OCI-LY1 (cell line): ENCODE results near the gene B3GLCT.

ENCODE experiments used
- H2AFZ ChIP-seq: fragments of 200-600 bp; sonication (generic), shearing (Covaris generic); 2 replicates; pipeline ENCODE4 v1.6.0; 2014; ENCODE audit warnings: antibody characterized with exemption, mild to moderate bottlenecking, low read length
- H3F3A ChIP-seq: fragments of 200-600 bp; sonication (generic), shearing (Covaris generic); 2 replicates; pipeline ENCODE4 v1.6.0; 2014; ENCODE audit warnings: mild to moderate bottlenecking, antibody characterized with exemption, low read length, moderate library complexity; ENCODE audit not compliant: insufficient read depth
- H3K27ac ChIP-seq: fragments of 200-600 bp; sonication (generic); 2 replicates; pipeline ENCODE4 v1.5.1; 2014; ENCODE audit warnings: low read length, mixed run types, mild to moderate bottlenecking, low read depth; ENCODE audit not compliant: poor library complexity, severe bottlenecking
- H3K27me3 ChIP-seq: fragments of 200-600 bp; sonication (generic); 2 replicates; pipeline ENCODE4 v1.6.0; 2014; ENCODE audit warnings: antibody characterized with exemption, mild to moderate bottlenecking, low read length, moderate library complexity; ENCODE audit not compliant: insufficient read depth
- H3K36me3 ChIP-seq: fragments of 200-600 bp; sonication (generic); 2 replicates; pipeline ENCODE4 v1.6.1; 2014; ENCODE audit warnings: mild to moderate bottlenecking, antibody characterized with exemption, low read length, moderate library complexity, mixed read lengths; ENCODE audit not compliant: insufficient read depth
- H3K4me1 ChIP-seq: fragments of 200-600 bp; sonication (generic); 2 replicates; pipeline ENCODE4 v1.5.1; 2014; ENCODE audit warnings: mild to moderate bottlenecking, low read length, moderate library complexity; ENCODE audit not compliant: insufficient read depth, severe bottlenecking
- H3K4me2 ChIP-seq: fragments of 200-600 bp; sonication (generic), shearing (Covaris generic); 2 replicates; pipeline ENCODE4 v1.6.1; 2014; ENCODE audit warnings: low read length
- H3K4me3 ChIP-seq: fragments of 200-600 bp; sonication (generic); 2 replicates; pipeline ENCODE4 v1.5.1; 2014; ENCODE audit warnings: low read length, low read depth, mild to moderate bottlenecking, mixed read lengths; ENCODE audit not compliant: poor library complexity, severe bottlenecking
- H3K79me2 ChIP-seq: fragments of 200-600 bp; shearing (Covaris generic); 2 replicates; pipeline ENCODE4 v1.6.1; 2016; ENCODE audit warnings: mixed run types, low read length, mixed read lengths; ENCODE audit not compliant: insufficient read depth
- H3K9ac ChIP-seq: fragments of 200-600 bp; sonication (generic), shearing (Covaris generic); 2 replicates; pipeline ENCODE4 v1.6.1; 2014; ENCODE audit warnings: mild to moderate bottlenecking, low read length, mixed read lengths
- H3K9me2 ChIP-seq: fragments of 200-600 bp; sonication (generic), shearing (Covaris generic); 2 replicates; pipeline ENCODE4 v1.6.1; 2014; ENCODE audit warnings: low read depth, mild to moderate bottlenecking, low read length, mixed read lengths
- H3K9me3 ChIP-seq: fragments of 200-600 bp; shearing (Covaris generic); 2 replicates; pipeline ENCODE4 v1.6.1; 2014; ENCODE audit warnings: low read length, mixed read lengths
- H4K20me1 ChIP-seq: fragments of 200-600 bp; sonication (generic), shearing (Covaris generic); 2 replicates; pipeline ENCODE4 v1.6.0; 2016; ENCODE audit warnings: mild to moderate bottlenecking, low read length; ENCODE audit not compliant: insufficient read depth
- EZH2 ChIP-seq: fragments of 200-600 bp; sonication (generic), shearing (Covaris generic); IDR thresholded peaks from 2 replicates; pipeline ENCODE4 v1.8.0; 2017; ENCODE audit warnings: borderline replicate concordance, mixed run types, mild to moderate bottlenecking, antibody characterized with exemption, low read length, moderate library complexity, mixed read lengths
- TF ChIP-seq, protein P1 (sequence below): fragments of 200-600 bp; sonication (generic), shearing (Covaris generic); IDR thresholded peaks from 2 replicates; pipeline ENCODE4 v1.5.1; 2017; ENCODE audit warnings: mild to moderate bottlenecking, antibody characterized with exemption, low read length, moderate library complexity, mixed read lengths

Gene B3GLCT

DNA sequence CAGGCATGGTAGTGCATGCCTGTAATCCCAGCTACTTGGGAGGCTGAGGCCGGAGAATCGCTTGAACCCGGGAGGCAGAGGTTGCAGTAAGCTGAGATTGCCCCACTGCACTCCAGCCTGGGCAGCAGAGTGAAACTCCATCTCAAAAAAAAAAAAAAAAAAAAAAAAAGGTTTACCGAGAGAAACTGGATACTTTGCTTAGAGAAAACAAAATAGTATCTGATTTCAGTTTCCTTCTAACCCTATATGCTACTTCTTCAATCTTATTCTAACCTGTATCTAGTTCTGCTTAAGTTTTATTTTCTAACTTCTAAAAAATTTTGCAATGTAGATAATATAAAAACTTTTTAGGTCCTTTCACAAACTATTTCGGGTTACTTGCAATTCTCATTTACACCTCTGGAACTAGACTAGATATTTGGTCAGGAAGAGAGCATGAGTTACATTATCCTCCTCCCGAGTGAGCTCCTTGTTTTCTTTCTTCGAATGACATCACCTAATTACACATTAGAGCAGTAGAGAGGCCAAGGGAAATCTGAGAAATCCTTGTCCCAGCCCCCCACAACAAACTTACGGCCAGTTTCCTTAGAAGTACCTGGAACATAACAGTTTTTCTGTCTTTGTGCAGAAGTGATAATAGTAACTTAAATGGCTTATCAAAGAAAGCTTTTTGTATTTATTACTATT, 128.9 kb downstream of the B3GLCT start:
- H3K4me2 ChIP-seq: no peak overlapping the region
- no peak for TF ChIP-seq EZH2
- no peaks in the 10 kb centered on the region for H3K9me3 ChIP-seq

DNA sequence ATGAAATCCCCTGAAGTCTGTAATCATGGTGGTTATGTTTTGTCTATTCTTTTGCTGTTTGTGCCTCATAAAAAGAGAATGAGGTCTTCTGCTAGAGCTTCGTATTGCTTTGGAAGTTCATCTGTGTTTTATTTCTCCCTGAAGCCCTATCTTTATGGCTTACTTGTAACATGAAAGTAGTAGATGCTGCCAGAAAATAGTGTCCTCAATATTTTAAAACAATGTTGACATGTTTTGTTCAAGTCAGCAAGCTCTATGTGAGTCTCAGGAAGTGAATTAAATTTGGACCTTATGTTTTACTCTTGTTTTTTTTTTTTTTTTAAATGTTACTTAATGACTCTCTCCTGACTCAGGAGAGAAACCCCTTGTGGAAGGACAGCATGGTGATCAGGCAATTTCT, 130.5 kb downstream of the B3GLCT start:
- Histone ChIP-seq H2AFZ (no peak overlapping the region), H3K4me1 (peaks cover 21% of the 10 kb centered on the region), H3K9ac (no peak overlapping the region), H3K4me2 (no peak overlapping the region), H4K20me1 (no peaks in the 10 kb centered on the region), H3K36me3 (no peaks in the 10 kb centered on the region), H3K27me3 (no peaks in the 10 kb centered on the region), H3K9me2 (no peaks in the 10 kb centered on the region), H3F3A (no peaks in the 10 kb centered on the region), H3K27ac (no peak overlapping the region), H3K9me3 (no peaks in the 10 kb centered on the region), H3K4me3 (no peak overlapping the region), H3K79me2 (no peaks in the 10 kb centered on the region)
- no peak for TF ChIP-seq EZH2
- TF ChIP-seq, protein P1, sequence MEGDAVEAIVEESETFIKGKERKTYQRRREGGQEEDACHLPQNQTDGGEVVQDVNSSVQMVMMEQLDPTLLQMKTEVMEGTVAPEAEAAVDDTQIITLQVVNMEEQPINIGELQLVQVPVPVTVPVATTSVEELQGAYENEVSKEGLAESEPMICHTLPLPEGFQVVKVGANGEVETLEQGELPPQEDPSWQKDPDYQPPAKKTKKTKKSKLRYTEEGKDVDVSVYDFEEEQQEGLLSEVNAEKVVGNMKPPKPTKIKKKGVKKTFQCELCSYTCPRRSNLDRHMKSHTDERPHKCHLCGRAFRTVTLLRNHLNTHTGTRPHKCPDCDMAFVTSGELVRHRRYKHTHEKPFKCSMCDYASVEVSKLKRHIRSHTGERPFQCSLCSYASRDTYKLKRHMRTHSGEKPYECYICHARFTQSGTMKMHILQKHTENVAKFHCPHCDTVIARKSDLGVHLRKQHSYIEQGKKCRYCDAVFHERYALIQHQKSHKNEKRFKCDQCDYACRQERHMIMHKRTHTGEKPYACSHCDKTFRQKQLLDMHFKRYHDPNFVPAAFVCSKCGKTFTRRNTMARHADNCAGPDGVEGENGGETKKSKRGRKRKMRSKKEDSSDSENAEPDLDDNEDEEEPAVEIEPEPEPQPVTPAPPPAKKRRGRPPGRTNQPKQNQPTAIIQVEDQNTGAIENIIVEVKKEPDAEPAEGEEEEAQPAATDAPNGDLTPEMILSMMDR: no peak

More for the DNA sequence above, 128.9 kb downstream of the B3GLCT start:
- no peak overlapping the region for H3K9ac ChIP-seq
- H3K9me2 ChIP-seq: no peaks in the 10 kb centered on the region
- H4K20me1 ChIP-seq: no peaks in the 10 kb centered on the region
- no peaks in the 10 kb centered on the region for H3K79me2 ChIP-seq
- no peaks in the 10 kb centered on the region for H3K36me3 ChIP-seq
- peaks cover 21% of the 10 kb centered on the region for H3K4me1 ChIP-seq
- no peaks in the 10 kb centered on the region for H3F3A ChIP-seq
- H3K27ac ChIP-seq: no peak overlapping the region
- H3K27me3 ChIP-seq: no peaks in the 10 kb centered on the region
- no peak overlapping the region for H3K4me3 ChIP-seq
- H2AFZ ChIP-seq: no peak overlapping the region

DNA sequence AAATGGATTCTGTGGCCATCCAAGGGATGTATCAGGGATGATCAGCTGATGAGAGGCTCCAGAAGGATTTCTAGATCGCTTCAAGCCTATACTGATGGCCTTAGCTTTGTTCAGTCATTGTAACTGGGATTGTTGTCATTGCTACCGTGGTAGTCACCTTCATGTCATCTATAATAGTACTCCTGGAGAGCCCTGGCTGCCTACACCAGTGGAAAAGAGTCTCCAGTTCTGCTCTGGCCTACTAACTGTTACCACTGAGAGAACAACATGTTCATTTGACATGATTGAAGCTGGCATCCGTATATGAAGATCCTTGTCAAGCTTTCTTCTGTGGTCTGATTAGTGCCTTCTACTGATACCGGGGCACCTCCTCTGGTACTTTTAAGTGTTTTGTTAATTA, 131.3 kb downstream of the B3GLCT start:
- no peaks in the 10 kb centered on the region for H3F3A ChIP-seq
- no peaks in the 10 kb centered on the region for H4K20me1 ChIP-seq
- H3K79me2 ChIP-seq: no peaks in the 10 kb centered on the region
- no peak overlapping the region for H2AFZ ChIP-seq
- H3K27me3 ChIP-seq: no peaks in the 10 kb centered on the region
- no peak overlapping the region for H3K27ac ChIP-seq
- H3K4me3 ChIP-seq: no peak overlapping the region
- TF ChIP-seq EZH2: no peak
- TF ChIP-seq, protein P1: no peak
- H3K4me2 ChIP-seq: no peak overlapping the region
- H3K4me1 ChIP-seq: peaks cover 21% of the 10 kb centered on the region
- H3K9ac ChIP-seq: no peak overlapping the region
- no peaks in the 10 kb centered on the region for H3K36me3 ChIP-seq
- no peaks in the 10 kb centered on the region for H3K9me3 ChIP-seq
- H3K9me2 ChIP-seq: no peaks in the 10 kb centered on the region

DNA sequence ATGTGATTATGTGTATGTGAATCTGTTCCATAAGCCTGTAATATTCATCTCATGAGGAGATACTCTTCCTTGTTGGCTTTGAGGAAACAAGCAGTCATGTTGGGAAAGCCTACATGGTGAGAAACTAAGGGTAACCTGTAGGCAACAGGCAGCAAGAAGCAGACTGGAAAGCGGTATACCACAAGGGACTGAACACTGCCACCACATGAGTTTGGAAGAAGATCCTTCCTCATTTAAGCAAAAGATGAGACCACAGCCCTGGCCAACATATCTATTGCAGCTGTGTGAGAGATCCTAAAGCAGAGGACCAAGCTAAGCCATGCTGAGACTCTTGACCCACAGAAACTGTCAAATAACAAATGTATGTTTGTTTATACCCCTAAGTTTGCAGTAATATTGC, 134.8 kb downstream of the B3GLCT start:
- no peak overlapping the region for H3K4me2 ChIP-seq
- H3K4me3 ChIP-seq: no peak overlapping the region

More for the DNA sequence above, 134.8 kb downstream of the B3GLCT start:
- Histone ChIP-seq H3K27me3 (no peaks in the 10 kb centered on the region), H3K9me2 (no peaks in the 10 kb centered on the region), H3K27ac (no peak overlapping the region), H2AFZ (no peak overlapping the region), H3K79me2 (no peaks in the 10 kb centered on the region), H3K9ac (no peak overlapping the region), H3K4me1 (no peaks in the 10 kb centered on the region), H3K9me3 (no peaks in the 10 kb centered on the region), H3K36me3 (no peaks in the 10 kb centered on the region), H4K20me1 (no peaks in the 10 kb centered on the region), H3F3A (no peaks in the 10 kb centered on the region)
- TF ChIP-seq, protein P1: no peak
- no peak for TF ChIP-seq EZH2
